GM23338 (cell line): Measurements from ENCODE around the gene IDUA. TPM values are rescaled to one million over a fixed set of nuclear protein-coding genes. Genes with fewer than 3 reads are reported as not detected.

Experiments used
- ATAC-seq: fragments of 200-7000 bp; cut with Tn5 transposase; 3 replicates; pipeline ENCODE4 v1.9.1; 2020
- DNase-seq: peaks from one replicate; pipeline ENCODE4 v3.0.0-alpha.2; 2015; ENCODE audit warnings: low spot score
- H2AFZ ChIP-seq: fragments of 200-600 bp; sonication (generic); 2 replicates; pipeline ENCODE4 v1.8.0; 2016; ENCODE audit warnings: antibody characterized with exemption, mild to moderate bottlenecking, moderate library complexity
- H3F3A ChIP-seq: fragments of 200-600 bp; sonication (generic); replicated peaks from 2 replicates; pipeline ENCODE4 v1.8.0; 2017; ENCODE audit warnings: antibody characterized with exemption, mixed run types, low read depth
- H3K27ac ChIP-seq: fragments of 200-600 bp; sonication (generic); 2 replicates; pipeline ENCODE4 v1.6.1; 2016; ENCODE audit warnings: low read depth
- H3K27me3 ChIP-seq: fragments of 200-600 bp; sonication (generic); 2 replicates; pipeline ENCODE4 v1.8.0; 2016; ENCODE audit warnings: mild to moderate bottlenecking, mixed run types, moderate library complexity; ENCODE audit not compliant: insufficient read depth
- H3K36me3 ChIP-seq: fragments of 200-600 bp; sonication (generic); 2 replicates; pipeline ENCODE4 v1.8.0; 2016; ENCODE audit warnings: mild to moderate bottlenecking; ENCODE audit not compliant: insufficient read depth
- H3K4me1 ChIP-seq: fragments of 200-600 bp; sonication (generic); 2 replicates; pipeline ENCODE4 v1.8.0; 2016; ENCODE audit warnings: mild to moderate bottlenecking, moderate library complexity; ENCODE audit not compliant: insufficient read depth
- H3K4me2 ChIP-seq: fragments of 200-600 bp; sonication (generic); 2 replicates; pipeline ENCODE4 v1.7.1; 2017; ENCODE audit warnings: mixed run types
- H3K4me3 ChIP-seq: fragments of 200-600 bp; sonication (generic); 2 replicates; pipeline ENCODE4 v1.6.1; 2016; ENCODE audit warnings: mixed run types
- H3K79me2 ChIP-seq: fragments of 200-600 bp; sonication (generic); replicated peaks from 2 replicates; pipeline ENCODE4 v1.8.0; 2017; ENCODE audit warnings: mild to moderate bottlenecking; ENCODE audit not compliant: insufficient read depth
- H3K9me2 ChIP-seq: fragments of 200-600 bp; sonication (generic); 2 replicates; pipeline ENCODE4 v1.8.0; 2017; ENCODE audit not compliant: insufficient read depth
- H4K20me1 ChIP-seq: fragments of 200-600 bp; sonication (generic); replicated peaks from 2 replicates; pipeline ENCODE4 v1.8.0; 2017; ENCODE audit warnings: mild to moderate bottlenecking; ENCODE audit not compliant: insufficient read depth
- H3K27ac Mint-ChIP-seq: 2 replicates; pipeline ENCODE4 v1.8.0; 2020; ENCODE audit warnings: inconsistent platforms, mild to moderate bottlenecking, moderate library complexity, mixed read lengths
- H3K27me3 Mint-ChIP-seq: 3 replicates; pipeline ENCODE4 v1.8.0; 2022; ENCODE audit warnings: low read depth, mild to moderate bottlenecking, moderate library complexity, mixed read lengths, inconsistent platforms; ENCODE audit not compliant: insufficient read depth, poor library complexity
- H3K36me3 Mint-ChIP-seq: 3 replicates; pipeline ENCODE4 v1.8.0; 2021; ENCODE audit warnings: low read depth, mild to moderate bottlenecking, inconsistent platforms, moderate library complexity, mixed read lengths
- H3K4me1 Mint-ChIP-seq: 3 replicates; pipeline ENCODE4 v1.8.0; 2020; ENCODE audit warnings: mild to moderate bottlenecking, inconsistent platforms, mixed read lengths
- H3K4me3 Mint-ChIP-seq: 3 replicates; pipeline ENCODE4 v1.8.0; 2021; ENCODE audit warnings: moderate library complexity, mild to moderate bottlenecking, inconsistent platforms, mixed read lengths
- H3K9me3 Mint-ChIP-seq: 3 replicates; pipeline ENCODE4 v1.8.0; 2020; ENCODE audit warnings: moderate library complexity, mild to moderate bottlenecking, inconsistent platforms, mixed read lengths
- CREB1 ChIP-seq: fragments of 250-450 bp; sonication (Bioruptor Pico); IDR thresholded peaks from 2 replicates; pipeline ENCODE4 v1.5.0; 2020; ENCODE audit warnings: low read depth, mild to moderate bottlenecking, moderate library complexity
- EZH2phosphoT487 ChIP-seq: fragments of 200-600 bp; sonication (generic); IDR thresholded peaks from one replicate; pipeline ENCODE4 v1.8.1; 2018; ENCODE audit warnings: antibody characterized with exemption; ENCODE audit not compliant: unreplicated experiment
- NANOG ChIP-seq: IDR thresholded peaks from 2 replicates; pipeline ENCODE4 v1.6.1; 2016; ENCODE audit warnings: antibody characterized with exemption, borderline replicate concordance
- STAT1 ChIP-seq: IDR thresholded peaks from one replicate; pipeline ENCODE4 v1.6.1; 2016; ENCODE audit warnings: antibody characterized with exemption; ENCODE audit not compliant: unreplicated experiment
- ZNF331 ChIP-seq: fragments of 250-450 bp; sonication (Bioruptor Pico); IDR thresholded peaks from 2 replicates; pipeline ENCODE4 v1.5.0; 2020; ENCODE audit warnings: low read depth, mild to moderate bottlenecking, moderate library complexity
- polyA plus RNA-seq: library from polyadenylated mRNA; unstranded; fragments of >200 nt; fragmentation: Nextera tagmentation; extraction: Ambion mirVana; gene quantifications from 2 replicates; pipeline ENCODE4 v1.2.1, GENCODE V29; 2016
- total RNA-seq: library from RNA; depleted of rRNA; stranded (reverse); fragments of >200 nt; shearing (Covaris generic); gene quantifications from 2 replicates; pipeline ENCODE4 v1.2.3, GENCODE V29; 2014
- TF ChIP-seq, protein P1 (sequence below): fragments of 250-450 bp; sonication (Bioruptor Pico); IDR thresholded peaks from 2 replicates; pipeline ENCODE4 v1.5.0; 2020; ENCODE audit warnings: mild to moderate bottlenecking, moderate library complexity
- TF ChIP-seq, protein P2 (sequence below), 2 experiments: fragments of 200-600 bp in 1 of 2; sonication (generic) in 1 of 2; conservative IDR thresholded peaks; 2 replicates each; pipeline versions ENCODE4 v1.5.1 to v1.6.1; 2016 to 2017; ENCODE audit warnings: antibody characterized with exemption in 2 of 2, low read depth in 2 of 2, mild to moderate bottlenecking in 2 of 2, moderate library complexity in 1 of 2
- TF ChIP-seq, protein P3 (sequence below): IDR thresholded peaks from 2 replicates; pipeline ENCODE4 v1.6.1; 2016; ENCODE audit warnings: antibody characterized with exemption

IDUA gene
- total and polyA plus RNA-seq, 2 experiments from 2014 or later, result 1.3 to 6.1 TPM

GRCh38 chr4:1017706-1018105 lies 30.9 kb downstream of the IDUA start:
- Histone ChIP-seq H3F3A (no peaks in the 10 kb centered on the region), H3K4me3 (no peak overlapping the region), H4K20me1 (peaks cover 6% of the 10 kb centered on the region; the same call in 1 of the 2 replicates), H3K79me2 (0 out of 2 replicates have a peak, but pooled peaks cover 3% of the 10 kb centered on the region), H3K36me3 (no peaks in the 10 kb centered on the region), H3K4me1 (no peaks in the 10 kb centered on the region), H3K27me3 (no peaks in the 10 kb centered on the region), H3K4me2 (no peak overlapping the region), H3K9me2 (no peaks in the 10 kb centered on the region), H2AFZ (no peak overlapping the region), H3K27ac (no peak overlapping the region)
- Mint-ChIP-seq H3K27me3 (peaks cover 3% of the 10 kb centered on the region), H3K4me3 (no peak overlapping the region), H3K4me1 (no peaks in the 10 kb centered on the region; the same call in 1 of the 3 replicates), H3K36me3 (no peaks in the 10 kb centered on the region; the same call in 2 of the 3 replicates), H3K9me3 (no peaks in the 10 kb centered on the region), H3K27ac (no peak overlapping the region)
- DNase-seq (no peak), ATAC-seq (no peak)
- TF ChIP-seq, protein P1, sequence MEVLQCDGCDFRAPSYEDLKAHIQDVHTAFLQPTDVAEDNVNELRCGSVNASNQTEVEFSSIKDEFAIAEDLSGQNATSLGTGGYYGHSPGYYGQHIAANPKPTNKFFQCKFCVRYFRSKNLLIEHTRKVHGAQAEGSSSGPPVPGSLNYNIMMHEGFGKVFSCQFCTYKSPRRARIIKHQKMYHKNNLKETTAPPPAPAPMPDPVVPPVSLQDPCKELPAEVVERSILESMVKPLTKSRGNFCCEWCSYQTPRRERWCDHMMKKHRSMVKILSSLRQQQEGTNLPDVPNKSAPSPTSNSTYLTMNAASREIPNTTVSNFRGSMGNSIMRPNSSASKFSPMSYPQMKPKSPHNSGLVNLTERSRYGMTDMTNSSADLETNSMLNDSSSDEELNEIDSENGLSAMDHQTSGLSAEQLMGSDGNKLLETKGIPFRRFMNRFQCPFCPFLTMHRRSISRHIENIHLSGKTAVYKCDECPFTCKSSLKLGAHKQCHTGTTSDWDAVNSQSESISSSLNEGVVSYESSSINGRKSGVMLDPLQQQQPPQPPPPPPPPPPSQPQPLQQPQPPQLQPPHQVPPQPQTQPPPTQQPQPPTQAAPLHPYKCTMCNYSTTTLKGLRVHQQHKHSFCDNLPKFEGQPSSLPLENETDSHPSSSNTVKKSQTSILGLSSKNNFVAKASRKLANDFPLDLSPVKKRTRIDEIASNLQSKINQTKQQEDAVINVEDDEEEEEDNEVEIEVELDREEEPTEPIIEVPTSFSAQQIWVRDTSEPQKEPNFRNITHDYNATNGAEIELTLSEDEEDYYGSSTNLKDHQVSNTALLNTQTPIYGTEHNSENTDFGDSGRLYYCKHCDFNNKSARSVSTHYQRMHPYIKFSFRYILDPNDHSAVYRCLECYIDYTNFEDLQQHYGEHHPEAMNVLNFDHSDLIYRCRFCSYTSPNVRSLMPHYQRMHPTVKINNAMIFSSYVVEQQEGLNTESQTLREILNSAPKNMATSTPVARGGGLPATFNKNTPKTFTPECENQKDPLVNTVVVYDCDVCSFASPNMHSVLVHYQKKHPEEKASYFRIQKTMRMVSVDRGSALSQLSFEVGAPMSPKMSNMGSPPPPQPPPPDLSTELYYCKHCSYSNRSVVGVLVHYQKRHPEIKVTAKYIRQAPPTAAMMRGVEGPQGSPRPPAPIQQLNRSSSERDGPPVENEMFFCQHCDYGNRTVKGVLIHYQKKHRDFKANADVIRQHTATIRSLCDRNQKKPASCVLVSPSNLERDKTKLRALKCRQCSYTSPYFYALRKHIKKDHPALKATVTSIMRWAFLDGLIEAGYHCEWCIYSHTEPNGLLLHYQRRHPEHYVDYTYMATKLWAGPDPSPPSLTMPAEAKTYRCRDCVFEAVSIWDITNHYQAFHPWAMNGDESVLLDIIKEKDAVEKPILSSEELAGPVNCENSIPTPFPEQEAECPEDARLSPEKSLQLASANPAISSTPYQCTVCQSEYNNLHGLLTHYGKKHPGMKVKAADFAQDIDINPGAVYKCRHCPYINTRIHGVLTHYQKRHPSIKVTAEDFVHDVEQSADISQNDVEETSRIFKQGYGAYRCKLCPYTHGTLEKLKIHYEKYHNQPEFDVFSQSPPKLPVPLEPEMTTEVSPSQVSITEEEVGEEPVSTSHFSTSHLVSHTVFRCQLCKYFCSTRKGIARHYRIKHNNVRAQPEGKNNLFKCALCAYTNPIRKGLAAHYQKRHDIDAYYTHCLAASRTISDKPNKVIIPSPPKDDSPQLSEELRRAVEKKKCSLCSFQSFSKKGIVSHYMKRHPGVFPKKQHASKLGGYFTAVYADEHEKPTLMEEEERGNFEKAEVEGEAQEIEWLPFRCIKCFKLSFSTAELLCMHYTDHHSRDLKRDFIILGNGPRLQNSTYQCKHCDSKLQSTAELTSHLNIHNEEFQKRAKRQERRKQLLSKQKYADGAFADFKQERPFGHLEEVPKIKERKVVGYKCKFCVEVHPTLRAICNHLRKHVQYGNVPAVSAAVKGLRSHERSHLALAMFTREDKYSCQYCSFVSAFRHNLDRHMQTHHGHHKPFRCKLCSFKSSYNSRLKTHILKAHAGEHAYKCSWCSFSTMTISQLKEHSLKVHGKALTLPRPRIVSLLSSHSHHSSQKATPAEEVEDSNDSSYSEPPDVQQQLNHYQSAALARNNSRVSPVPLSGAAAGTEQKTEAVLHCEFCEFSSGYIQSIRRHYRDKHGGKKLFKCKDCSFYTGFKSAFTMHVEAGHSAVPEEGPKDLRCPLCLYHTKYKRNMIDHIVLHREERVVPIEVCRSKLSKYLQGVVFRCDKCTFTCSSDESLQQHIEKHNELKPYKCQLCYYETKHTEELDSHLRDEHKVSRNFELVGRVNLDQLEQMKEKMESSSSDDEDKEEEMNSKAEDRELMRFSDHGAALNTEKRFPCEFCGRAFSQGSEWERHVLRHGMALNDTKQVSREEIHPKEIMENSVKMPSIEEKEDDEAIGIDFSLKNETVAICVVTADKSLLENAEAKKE (CRISPR knock-in tag), result no peak
- TF ChIP-seq CREB1 (CRISPR knock-in tag) (no peak), NANOG (no peak), STAT1 (no peak), ZNF331 (CRISPR knock-in tag) (no peak), EZH2phosphoT487 (no peak)
- TF ChIP-seq, protein P2, sequence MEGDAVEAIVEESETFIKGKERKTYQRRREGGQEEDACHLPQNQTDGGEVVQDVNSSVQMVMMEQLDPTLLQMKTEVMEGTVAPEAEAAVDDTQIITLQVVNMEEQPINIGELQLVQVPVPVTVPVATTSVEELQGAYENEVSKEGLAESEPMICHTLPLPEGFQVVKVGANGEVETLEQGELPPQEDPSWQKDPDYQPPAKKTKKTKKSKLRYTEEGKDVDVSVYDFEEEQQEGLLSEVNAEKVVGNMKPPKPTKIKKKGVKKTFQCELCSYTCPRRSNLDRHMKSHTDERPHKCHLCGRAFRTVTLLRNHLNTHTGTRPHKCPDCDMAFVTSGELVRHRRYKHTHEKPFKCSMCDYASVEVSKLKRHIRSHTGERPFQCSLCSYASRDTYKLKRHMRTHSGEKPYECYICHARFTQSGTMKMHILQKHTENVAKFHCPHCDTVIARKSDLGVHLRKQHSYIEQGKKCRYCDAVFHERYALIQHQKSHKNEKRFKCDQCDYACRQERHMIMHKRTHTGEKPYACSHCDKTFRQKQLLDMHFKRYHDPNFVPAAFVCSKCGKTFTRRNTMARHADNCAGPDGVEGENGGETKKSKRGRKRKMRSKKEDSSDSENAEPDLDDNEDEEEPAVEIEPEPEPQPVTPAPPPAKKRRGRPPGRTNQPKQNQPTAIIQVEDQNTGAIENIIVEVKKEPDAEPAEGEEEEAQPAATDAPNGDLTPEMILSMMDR (conservative IDR thresholded peaks at IDR 0.05; ENCODE audit: low read depth in 2 of 2), result no peak
- TF ChIP-seq, protein P3, sequence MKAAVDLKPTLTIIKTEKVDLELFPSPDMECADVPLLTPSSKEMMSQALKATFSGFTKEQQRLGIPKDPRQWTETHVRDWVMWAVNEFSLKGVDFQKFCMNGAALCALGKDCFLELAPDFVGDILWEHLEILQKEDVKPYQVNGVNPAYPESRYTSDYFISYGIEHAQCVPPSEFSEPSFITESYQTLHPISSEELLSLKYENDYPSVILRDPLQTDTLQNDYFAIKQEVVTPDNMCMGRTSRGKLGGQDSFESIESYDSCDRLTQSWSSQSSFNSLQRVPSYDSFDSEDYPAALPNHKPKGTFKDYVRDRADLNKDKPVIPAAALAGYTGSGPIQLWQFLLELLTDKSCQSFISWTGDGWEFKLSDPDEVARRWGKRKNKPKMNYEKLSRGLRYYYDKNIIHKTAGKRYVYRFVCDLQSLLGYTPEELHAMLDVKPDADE, result no peak
